Measurements from ENCODE around the gene ZNF367. TPM values are rescaled to one million over a fixed set of nuclear protein-coding genes. Genes with fewer than 3 reads are reported as not detected.

Gene ZNF367
- 1.5 TPM in 2 replicates for polyA plus RNA-seq (2012; rRNA removed)
- polyA plus RNA-seq (2012; cell fraction: cytosol; rRNA removed): 1.6 and 1.7 TPM in 2 replicates
- 1.8 and 2.3 TPM in 2 replicates for polyA plus RNA-seq (2012; cell fraction: nucleus; rRNA removed)

GRCh38 chr9:96418083-96418919 is at the start of gene ZNF367:
Gene ZNF367, minus strand, starts transcription at chr9:96418370. Its CDS starts 338 bp downstream, at chr9:96418032.
- peak; percentile 95 for DNase-seq
- Histone ChIP-seq H3K27me3 (ENCODE audit: insufficient read depth) (no peaks in the 10 kb centered on the region), H3K36me3 (replicated peaks in 1 of 2; ENCODE audit: control insufficient read depth in 1 of 2, insufficient read depth in 2 of 2, low read length in 1 of 2) (no peaks in the 10 kb centered on the region), H3K79me2 (ENCODE audit: insufficient read depth) (peaks cover 40% of the 10 kb centered on the region), H3K27ac (ENCODE audit: low read depth in 2 of 2, low read length in 1 of 2) (peak within 1 kb of the TSS; percentile 90 to 94), H2AFZ (ENCODE audit: low read depth) (peak within 1 kb of the TSS; percentile 75), H3K9ac (peak within 1 kb of the TSS; percentile 86), H3K9me2 (no peaks in the 10 kb centered on the region), H3K4me3 (ENCODE audit: low read depth in 2 of 2, low read length in 1 of 2) (peak within 1 kb of the TSS; percentile 90 to 94), H3K9me3 (no peaks in the 10 kb centered on the region), H3K4me1 (ENCODE audit: control insufficient read depth in 1 of 2, insufficient read depth in 2 of 2, low read depth in 1 of 2, low read length in 1 of 2) (peaks cover 17 to 18% of the 10 kb centered on the region in 2 experiments), H4K20me1 (ENCODE audit: insufficient read depth) (no peaks in the 10 kb centered on the region), H3F3A (replicated peaks; ENCODE audit: insufficient read depth) (peaks cover 18% of the 10 kb centered on the region), H3K4me2 (peak within 1 kb of the TSS; percentile 100)
- WGBS (ENCODE audit: low lambda C conversion rate): 3% methylated on average over 48 of the region's 100 CpGs
- CTCF ChIA-PET: no interaction called here
- POLR2A ChIA-PET: interaction anchor here (1.3 kb wide), 1 partner anchor 32 kb away, joined by 4 read pairs; no protein-coding TSS in a partner anchor
- TF ChIP-seq SIN3A (IDR thresholded peaks at IDR 0.05; ENCODE audit: borderline replicate concordance, low read depth, low read length): peak; percentile 94
- peak; percentile 67; the same call in 1 of the 2 replicates for TF ChIP-seq RFX5 (IDR thresholded peaks at IDR 0.05; ENCODE audit: low read length)
- no peak for TF ChIP-seq NFIC (IDR thresholded peaks at IDR 0.05; ENCODE audit: borderline replicate concordance)
- peak; percentile 62 for TF ChIP-seq IRF3 (IDR thresholded peaks at IDR 0.05; ENCODE audit: low read depth, low read length)
- no peak for TF ChIP-seq RXRA (IDR thresholded peaks at IDR 0.05; ENCODE audit: borderline replicate concordance, low read depth)
- TF ChIP-seq YY1 (IDR thresholded peaks at IDR 0.05; ENCODE audit: low read depth): no peak; the same call in 1 of the 2 replicates
- TF ChIP-seq ELF1 (IDR thresholded peaks at IDR 0.05): no peak
- peak; percentile 59; the same call in 1 of the 2 replicates for TF ChIP-seq TAF1 (IDR thresholded peaks at IDR 0.05; ENCODE audit: borderline replicate concordance, low read depth, low read length)
- TF ChIP-seq ZBTB33 (IDR thresholded peaks at IDR 0.05; ENCODE audit: borderline replicate concordance, low read depth): no peak
- TF ChIP-seq CHD2 (IDR thresholded peaks at IDR 0.05; ENCODE audit: low read length, partially characterized antibody): peak; percentile 85
- TF ChIP-seq MAX (IDR thresholded peaks at IDR 0.05; ENCODE audit: low read depth): peak; percentile 85
- TF ChIP-seq POLR2AphosphoS5 (IDR thresholded peaks at IDR 0.05; ENCODE audit: low read depth, low read length): peak; percentile 7
- TF ChIP-seq MXI1 (IDR thresholded peaks at IDR 0.05; ENCODE audit: low read depth, low read length): peak; percentile 89
- no peak for TF ChIP-seq USF1 (IDR thresholded peaks at IDR 0.05; ENCODE audit: borderline replicate concordance, low read depth)
- 0 out of 2 replicates have a peak, but pooled peaks have one; percentile 3 for TF ChIP-seq MEF2A (IDR thresholded peaks at IDR 0.05; ENCODE audit: borderline replicate concordance, low read depth)
- no peak for TF ChIP-seq TCF12 (IDR thresholded peaks at IDR 0.05)
- TF ChIP-seq RCOR1 (IDR thresholded peaks at IDR 0.05; ENCODE audit: low read length): no peak
- TF ChIP-seq GABPA (IDR thresholded peaks at IDR 0.05; ENCODE audit: low read depth): peak; percentile 12; the same call in 1 of the 2 replicates
- TF ChIP-seq TEAD4 (IDR thresholded peaks at IDR 0.05; ENCODE audit: borderline replicate concordance, insufficient read depth): no peak
- no peak for TF ChIP-seq SMC3 (IDR thresholded peaks at IDR 0.05; ENCODE audit: low read depth, low read length)
- peak; percentile 39; the same call in 1 of the 2 replicates for TF ChIP-seq NRF1 (IDR thresholded peaks at IDR 0.05; ENCODE audit: low read depth, low read length)
- TF ChIP-seq PBX3 (IDR thresholded peaks at IDR 0.05): peak; percentile 99
- no peak for TF ChIP-seq REST (IDR thresholded peaks at IDR 0.05; ENCODE audit: low read depth, low read length)
